ES-I3 (cell line): Measurements from ENCODE around the gene PDGFD.

Experiments used
- H3K36me3 ChIP-seq: 2 replicates; pipeline ENCODE4 v1.6.1; 2013; ENCODE audit warnings: mild to moderate bottlenecking, low read length, control low read depth, moderate library complexity; ENCODE audit not compliant: insufficient read depth
- H3K4me1 ChIP-seq: 2 replicates; pipeline ENCODE4 v1.6.1; 2013; ENCODE audit warnings: mild to moderate bottlenecking, control low read depth, low read length; ENCODE audit not compliant: insufficient read depth
- H3K9ac ChIP-seq: 2 replicates; pipeline ENCODE4 v1.6.1; 2013; ENCODE audit warnings: low read depth, mild to moderate bottlenecking, low read length, moderate library complexity
- H3K9me3 ChIP-seq: 2 replicates; pipeline ENCODE4 v1.6.1; 2013; ENCODE audit warnings: mild to moderate bottlenecking, low read length, moderate library complexity; ENCODE audit not compliant: control insufficient read depth, insufficient read depth

The PDGFD gene

DNA sequence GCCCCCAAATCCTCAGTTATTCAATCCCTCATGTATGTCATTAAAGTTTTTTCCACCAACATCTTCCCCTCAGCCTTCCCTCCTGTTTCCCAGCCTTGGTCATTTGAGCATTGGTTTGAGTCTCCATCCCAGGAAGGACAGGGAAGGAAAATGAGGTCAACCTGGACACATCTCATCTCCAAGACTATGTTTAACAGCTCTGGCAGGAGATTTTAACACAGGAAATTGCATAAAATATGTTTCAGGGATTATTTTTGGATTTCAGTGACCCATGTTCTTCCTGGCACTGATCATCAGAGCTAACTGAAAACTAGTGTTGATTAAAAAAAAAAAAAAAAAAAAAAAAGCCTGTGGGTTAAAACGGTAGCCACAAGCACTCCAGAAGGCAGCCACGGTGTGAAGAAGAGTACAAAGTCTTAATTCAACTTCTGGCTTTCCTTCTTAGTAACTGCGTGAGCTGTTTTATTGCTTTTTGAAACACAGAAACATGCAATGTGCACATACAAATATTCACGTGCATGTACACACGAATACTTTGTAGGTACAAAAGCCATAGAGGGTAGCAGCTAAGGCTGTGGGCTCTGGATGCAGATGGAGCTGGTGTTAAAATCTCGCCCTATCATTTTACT lies 291.9 kb downstream of the PDGFD start:
- no peaks in the 10 kb centered on the region for H3K36me3 ChIP-seq
- H3K9me3 ChIP-seq = no peaks in the 10 kb centered on the region
- no peak overlapping the region for H3K9ac ChIP-seq
- no peaks in the 10 kb centered on the region for H3K4me1 ChIP-seq

DNA sequence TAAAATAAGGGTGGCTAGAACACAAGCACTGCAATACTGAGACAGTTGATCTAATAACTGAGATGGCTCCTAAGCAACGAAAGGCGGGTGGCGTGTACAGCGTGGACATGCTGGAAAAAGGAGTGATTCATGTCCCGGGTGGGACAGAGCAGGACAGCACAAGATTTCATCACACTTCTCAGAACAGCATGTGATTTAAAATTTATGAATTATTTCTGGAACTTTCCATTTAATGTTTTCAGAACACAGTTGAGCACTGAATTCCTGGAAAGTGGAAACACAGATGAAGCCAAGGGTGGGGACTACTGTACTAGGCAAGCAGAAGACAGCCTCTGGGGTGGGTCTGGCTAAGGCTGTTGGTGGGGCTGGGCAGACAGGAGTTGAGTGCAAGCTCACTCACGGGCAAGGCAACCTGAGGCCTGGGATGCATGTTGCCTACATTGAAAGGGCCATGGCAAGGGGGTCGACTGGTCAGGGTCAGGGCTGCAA lies 293.1 kb downstream of the PDGFD start:
- H3K4me1 ChIP-seq = no peaks in the 10 kb centered on the region
- no peaks in the 10 kb centered on the region for H3K36me3 ChIP-seq
- H3K9ac ChIP-seq = no peak overlapping the region
- H3K9me3 ChIP-seq = no peaks in the 10 kb centered on the region

GRCh38 chr11:103867481-103867880 lies 296.5 kb downstream of the PDGFD start:
- H3K9ac ChIP-seq = no peak overlapping the region
- no peaks in the 10 kb centered on the region for H3K36me3 ChIP-seq
- no peaks in the 10 kb centered on the region for H3K9me3 ChIP-seq
- H3K4me1 ChIP-seq = no peaks in the 10 kb centered on the region

GRCh38 chr11:103863497-103863896 lies 300.4 kb downstream of the PDGFD start:
- Histone ChIP-seq H3K4me1 (no peaks in the 10 kb centered on the region), H3K9ac (no peak overlapping the region), H3K36me3 (no peaks in the 10 kb centered on the region), H3K9me3 (no peaks in the 10 kb centered on the region)

GRCh38 chr11:103862802-103863174 lies 301.2 kb downstream of the PDGFD start:
- no peak overlapping the region for H3K9ac ChIP-seq
- H3K9me3 ChIP-seq = no peaks in the 10 kb centered on the region; the same call in 1 of the 2 replicates

GRCh38 chr11:103862094-103862801 lies 301.7 kb downstream of the PDGFD start:
- H3K9ac ChIP-seq = no peak overlapping the region
- no peaks in the 10 kb centered on the region for H3K4me1 ChIP-seq
- H3K36me3 ChIP-seq = no peaks in the 10 kb centered on the region
- H3K9me3 ChIP-seq = no peaks in the 10 kb centered on the region; the same call in 1 of the 2 replicates

More at GRCh38 chr11:103862802-103863174, 301.2 kb downstream of the PDGFD start:
- Histone ChIP-seq H3K4me1 (no peaks in the 10 kb centered on the region), H3K36me3 (no peaks in the 10 kb centered on the region)
